Activated effector memory CD4-positive, alpha-beta T cell treated with Interleukin-2 at 50 U/mL for 16 hours (primary cell): ENCODE results near the gene SLC13A4.
"Not testable (repeated sequence)": the region's sequence is repeated elsewhere in the genome, so short reads cannot be mapped to it uniquely, and the experiment has no call there.

Source experiments
- DNase-seq: peaks from one replicate; pipeline ENCODE4 v3.0.0-alpha.2; 2020

SLC13A4 gene

GRCh38 chr7:135685306-135686084 lies 42.5 kb downstream of the SLC13A4 start:
- DNase-seq: no peak

DNA sequence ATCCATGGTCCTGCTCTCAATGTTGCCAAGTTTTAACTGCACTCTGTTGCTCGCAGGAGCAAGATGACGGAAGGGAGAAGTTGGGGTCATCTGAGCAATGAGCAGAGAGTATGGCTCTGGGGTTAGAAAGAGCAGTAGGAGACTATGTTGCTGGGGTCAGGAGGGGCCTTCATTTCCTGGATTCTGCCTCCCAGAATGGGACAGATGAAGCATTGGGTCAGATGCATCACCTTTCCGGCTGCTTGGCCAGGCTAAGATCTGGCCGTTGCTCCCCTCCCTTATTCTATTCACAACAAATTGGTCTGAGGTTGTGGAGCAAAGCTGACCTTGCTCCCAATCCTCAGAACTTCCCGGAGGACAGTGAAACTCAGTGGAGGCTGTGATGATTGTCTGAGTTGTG lies 43.3 kb downstream of the SLC13A4 start:
- DNase-seq: no peak

- DNase-seq: no peak
Observed at GRCh38 chr7:135684136-135684535, 43.9 kb downstream of the SLC13A4 start.

- DNase-seq: no peak
Observed at GRCh38 chr7:135683609-135684008, 44.4 kb downstream of the SLC13A4 start.

- DNase-seq: no peak
Observed at GRCh38 chr7:135682191-135682590, 45.8 kb downstream of the SLC13A4 start.

DNA sequence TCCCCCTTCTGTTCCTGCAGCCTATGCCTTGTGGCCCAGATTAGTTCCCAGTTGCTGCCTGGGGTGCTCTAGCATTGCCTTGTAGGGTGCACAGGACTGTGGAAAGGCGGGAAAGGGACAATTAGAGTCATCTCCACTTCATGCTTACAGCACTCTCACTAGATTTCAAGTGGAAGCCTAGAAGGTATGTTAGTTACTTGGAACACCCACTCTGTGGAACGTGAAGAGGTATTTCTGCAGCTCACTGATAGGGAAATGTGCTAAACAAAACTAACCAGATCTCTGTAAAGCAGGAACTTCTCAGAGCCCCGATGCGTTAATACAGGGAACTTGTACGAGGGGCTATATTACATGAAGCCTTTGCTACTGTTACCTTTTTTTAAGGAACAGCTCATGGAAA lies 46.2 kb downstream of the SLC13A4 start:
- DNase-seq: no peak

- DNase-seq: no peak
Observed at GRCh38 chr7:135678612-135679575, 49.1 kb downstream of the SLC13A4 start.

DNA sequence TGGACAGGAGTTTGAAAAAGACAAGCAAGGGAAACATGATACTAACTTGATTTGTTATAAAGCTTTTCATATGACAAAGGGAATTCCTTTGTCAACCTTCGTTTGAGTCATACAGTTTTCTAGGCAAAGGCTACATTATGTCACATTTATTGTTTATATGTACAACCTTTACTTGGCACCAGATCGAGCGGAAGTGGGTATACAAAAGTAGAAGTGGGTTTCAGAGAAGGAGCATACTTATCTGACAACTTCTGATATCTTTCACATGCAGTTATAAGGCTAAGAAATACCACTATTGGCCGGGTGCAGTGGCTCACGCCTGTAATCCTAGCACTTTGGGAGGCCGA lies 54.7 kb downstream of the SLC13A4 start:
- DNase-seq: no peak

DNA sequence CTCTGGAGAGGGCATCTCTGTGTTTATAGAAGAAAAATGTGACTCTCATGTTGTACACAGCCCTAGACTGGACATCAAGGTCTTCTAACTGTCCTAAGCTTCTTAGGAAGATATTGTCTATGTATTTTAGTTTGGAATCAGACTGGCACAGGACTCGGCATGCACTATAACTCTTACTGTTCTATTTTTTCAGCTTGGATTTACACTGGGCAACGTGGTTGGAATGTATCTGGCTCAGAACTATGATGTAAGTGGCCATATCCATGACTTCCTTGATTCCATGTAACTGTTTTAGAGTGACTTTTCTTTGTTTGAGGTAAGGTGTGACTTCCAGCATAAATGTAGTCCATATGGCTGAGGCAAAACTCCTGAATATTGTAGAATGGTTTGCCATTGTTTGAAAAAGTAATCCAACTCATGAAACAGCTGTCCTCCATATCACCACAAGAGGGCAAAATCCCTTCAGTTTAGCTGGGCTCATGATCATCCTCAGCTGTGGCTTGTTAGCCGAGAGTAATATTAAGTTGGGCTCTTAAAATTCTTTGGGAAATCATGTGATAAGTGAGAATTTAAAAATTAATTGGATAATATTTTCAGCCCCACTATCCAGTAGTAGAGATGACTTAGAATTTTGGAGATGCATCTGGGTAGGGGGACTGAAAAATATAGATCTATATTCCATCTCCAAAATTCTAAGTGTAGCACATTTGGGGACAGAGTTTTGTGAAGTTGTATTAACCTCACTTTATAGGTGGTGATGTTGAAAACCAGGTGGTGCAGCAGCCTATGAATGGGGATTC lies 55.2 kb downstream of the SLC13A4 start:
- DNase-seq: no peak

GRCh38 chr7:135670179-135670578 lies 57.8 kb downstream of the SLC13A4 start:
- DNase-seq: no peak

DNA sequence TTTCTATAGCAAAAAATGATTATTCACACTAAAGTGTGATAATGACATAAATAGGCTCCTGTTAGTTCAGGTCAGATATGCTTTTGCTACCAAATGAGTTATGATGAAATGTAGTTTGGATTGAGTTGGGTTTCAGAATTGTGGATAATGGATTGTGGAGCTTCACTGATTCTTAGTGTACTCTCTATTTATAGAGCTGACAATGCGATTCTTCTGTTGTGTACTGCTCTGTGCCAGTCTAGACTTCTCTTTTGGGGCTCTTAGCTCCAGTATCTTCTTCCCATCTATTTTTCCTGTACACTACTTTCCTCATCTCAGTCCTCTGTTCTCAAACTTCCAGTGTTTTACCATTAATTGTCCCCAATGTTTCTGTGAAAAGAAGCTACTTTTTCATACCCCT lies 58.2 kb downstream of the SLC13A4 start:
- no peak for DNase-seq

- DNase-seq: not testable (repeated sequence)
Observed at GRCh38 chr7:135668852-135669395, 59.1 kb downstream of the SLC13A4 start.

GRCh38 chr7:135667626-135668025 lies 60.4 kb downstream of the SLC13A4 start:
- not testable (repeated sequence) for DNase-seq

- no peak for DNase-seq
Observed at GRCh38 chr7:135666846-135667245, 61.1 kb downstream of the SLC13A4 start.

GRCh38 chr7:135666156-135666555 lies 61.8 kb downstream of the SLC13A4 start:
- DNase-seq: no peak

GRCh38 chr7:135665042-135665441 lies 62.9 kb downstream of the SLC13A4 start:
- no peak for DNase-seq

DNA sequence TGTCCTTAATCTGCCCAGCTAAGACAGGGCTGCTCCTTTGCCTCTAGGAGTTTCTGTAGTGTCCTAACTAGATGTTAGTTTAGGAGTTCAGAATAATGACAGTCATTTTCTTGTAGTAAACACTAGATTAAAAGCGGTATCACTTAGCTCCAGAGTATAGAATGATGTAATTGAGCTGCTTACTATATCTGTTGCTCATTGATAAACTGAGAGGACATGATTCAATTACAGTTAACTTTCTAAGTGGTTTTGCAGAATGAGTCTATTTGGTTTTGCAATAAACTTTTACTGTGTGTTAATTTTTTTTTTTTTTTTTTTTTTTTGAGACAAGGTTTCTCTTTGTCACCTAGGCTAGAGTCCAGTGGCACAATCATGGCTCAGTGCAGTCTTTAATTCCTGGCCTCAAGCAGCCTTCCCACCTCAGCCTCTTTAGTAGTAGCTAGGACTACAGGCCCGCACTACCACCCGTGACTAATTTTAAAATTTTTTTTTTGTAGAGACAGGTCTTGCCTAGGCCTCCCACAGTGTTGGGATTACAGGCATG lies 63.9 kb downstream of the SLC13A4 start:
- DNase-seq: no peak

DNA sequence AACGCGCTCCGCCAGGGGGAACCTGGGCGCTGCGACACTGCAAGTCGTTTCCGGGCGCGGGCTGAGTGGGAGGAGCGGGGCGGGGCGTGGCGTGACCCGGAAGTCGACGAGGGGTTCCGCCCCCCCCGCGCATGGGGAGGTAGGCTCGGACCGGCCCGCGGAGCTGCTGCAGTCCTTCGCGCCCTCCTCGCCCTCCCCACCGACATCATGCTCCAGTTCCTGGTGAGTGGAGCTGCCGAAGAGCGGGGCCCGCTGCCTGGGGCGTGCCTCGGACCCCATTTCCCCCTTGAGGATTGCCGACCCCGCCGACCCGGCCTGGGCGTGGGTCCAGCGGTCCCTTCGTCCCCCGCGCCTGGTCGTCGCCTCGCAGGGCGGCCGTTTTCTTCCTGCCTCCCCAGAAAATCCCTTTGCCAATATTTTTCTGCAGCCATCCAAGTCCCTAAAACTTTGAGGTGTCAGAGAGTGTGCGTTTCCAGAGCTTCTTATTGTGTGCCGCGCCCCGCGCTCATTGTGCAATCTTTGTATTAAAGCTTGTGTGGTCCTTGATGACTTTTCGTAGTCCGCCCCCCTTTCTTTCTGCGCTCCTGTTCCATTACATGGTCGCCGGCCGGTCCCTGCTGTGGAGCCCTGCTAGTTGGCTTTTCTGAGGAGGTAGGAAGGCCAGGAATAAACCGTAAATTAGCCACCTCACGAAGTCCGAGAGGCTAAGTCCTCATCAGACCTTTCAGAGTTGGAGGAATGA lies 65.4 kb downstream of the SLC13A4 start, which contains the start of gene STMP1:
Gene STMP1, plus strand, starts transcription at position 142 of the 742 bp plus-strand sequence.
- DNase-seq: peak; percentile 93

DNA sequence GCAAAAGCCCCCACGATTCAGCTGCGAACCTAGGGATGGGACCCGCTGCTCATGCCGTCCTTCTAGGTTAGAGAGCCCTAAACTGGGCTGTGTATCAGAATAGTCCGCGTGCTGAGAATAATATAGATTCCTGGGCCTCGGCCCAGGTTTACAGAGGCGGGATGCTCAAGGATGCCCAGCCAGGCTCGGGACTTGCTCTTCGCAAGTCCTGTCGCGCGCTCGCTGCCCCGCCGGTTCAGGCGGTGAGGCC lies 65.9 kb downstream of the SLC13A4 start:
- no peak for DNase-seq

- DNase-seq: no peak
Observed at GRCh38 chr7:135661311-135662122, 66.5 kb downstream of the SLC13A4 start.
